Keratinocyte (primary cell): Measurements from ENCODE around the gene POTEM.
"Not testable (repeated sequence)": the region's sequence is repeated elsewhere in the genome, so short reads cannot be mapped to it uniquely, and the experiment has no call there.

ENCODE experiments used
- EZH2 ChIP-seq: IDR thresholded peaks from one replicate; pipeline ENCODE4 v1.6.1; 2012; ENCODE audit warnings: inconsistent platforms, mild to moderate bottlenecking, low read length, moderate library complexity
- TF ChIP-seq, protein P1 (sequence below), 3 experiments: IDR thresholded peaks in 1 of 3; conservative IDR thresholded peaks in 1 of 3; optimal IDR thresholded peaks in 1 of 3; 2 replicates in 2 of 3; 3 replicates in 1 of 3; pipeline versions ENCODE3 to v1.5.1; 2011; ENCODE audit warnings: low read length in 3 of 3, mild to moderate bottlenecking in 3 of 3, moderate library complexity in 2 of 3, control low read depth in 1 of 3, inconsistent platforms in 1 of 3; ENCODE audit not compliant: insufficient read depth in 2 of 3; ENCODE audit errors: extremely low read depth in 1 of 3

DNA sequence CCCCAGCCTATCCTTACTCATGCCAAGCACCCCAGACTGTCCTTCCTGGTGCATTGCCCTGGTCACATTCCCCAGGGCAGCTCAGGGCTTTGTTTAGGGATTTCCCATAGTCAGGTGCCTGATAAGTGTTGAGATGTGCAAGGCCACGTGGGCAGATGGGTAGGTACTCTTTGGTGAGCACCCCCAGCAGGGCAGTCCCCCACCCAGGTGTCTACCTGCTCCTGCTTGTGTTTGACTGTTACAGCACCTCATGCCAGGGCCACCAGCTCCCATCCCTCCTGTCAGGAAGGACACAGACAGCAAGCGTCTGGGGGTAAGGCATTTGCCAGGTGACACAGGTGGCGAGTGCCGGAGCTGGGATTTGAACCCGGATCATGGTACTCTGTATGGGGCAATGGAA lies 2.4 kb upstream of the POTEM start:
- TF ChIP-seq, protein P1, sequence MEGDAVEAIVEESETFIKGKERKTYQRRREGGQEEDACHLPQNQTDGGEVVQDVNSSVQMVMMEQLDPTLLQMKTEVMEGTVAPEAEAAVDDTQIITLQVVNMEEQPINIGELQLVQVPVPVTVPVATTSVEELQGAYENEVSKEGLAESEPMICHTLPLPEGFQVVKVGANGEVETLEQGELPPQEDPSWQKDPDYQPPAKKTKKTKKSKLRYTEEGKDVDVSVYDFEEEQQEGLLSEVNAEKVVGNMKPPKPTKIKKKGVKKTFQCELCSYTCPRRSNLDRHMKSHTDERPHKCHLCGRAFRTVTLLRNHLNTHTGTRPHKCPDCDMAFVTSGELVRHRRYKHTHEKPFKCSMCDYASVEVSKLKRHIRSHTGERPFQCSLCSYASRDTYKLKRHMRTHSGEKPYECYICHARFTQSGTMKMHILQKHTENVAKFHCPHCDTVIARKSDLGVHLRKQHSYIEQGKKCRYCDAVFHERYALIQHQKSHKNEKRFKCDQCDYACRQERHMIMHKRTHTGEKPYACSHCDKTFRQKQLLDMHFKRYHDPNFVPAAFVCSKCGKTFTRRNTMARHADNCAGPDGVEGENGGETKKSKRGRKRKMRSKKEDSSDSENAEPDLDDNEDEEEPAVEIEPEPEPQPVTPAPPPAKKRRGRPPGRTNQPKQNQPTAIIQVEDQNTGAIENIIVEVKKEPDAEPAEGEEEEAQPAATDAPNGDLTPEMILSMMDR (optimal IDR thresholded peaks at IDR 0.05 in 1 of 3, IDR thresholded peaks at IDR 0.05 in 1 of 3, conservative IDR thresholded peaks at IDR 0.05 in 1 of 3; ENCODE audit: extremely low read depth in 1 of 3, insufficient read depth in 2 of 3, low read length in 3 of 3), result not testable (repeated sequence)
- TF ChIP-seq EZH2, result not testable (repeated sequence)
